WTC11 (cell line): Measurements from ENCODE around the gene CFAP20DC. TPM values are rescaled to one million over a fixed set of nuclear protein-coding genes. Genes with fewer than 3 reads are reported as not detected.

Experiments used
- ATAC-seq: fragments of 200-7000 bp; cut with Tn5 transposase; 2 replicates; pipeline ENCODE4 v1.10.0; 2021; ENCODE audit warnings: mild to moderate bottlenecking, moderate library complexity
- CTCF ChIA-PET: fragments of 300-600 bp; sonication (Branson Sonifier 250); formaldehyde crosslinking; loops from one replicate; lab custom pipeline; 2021; ENCODE audit warnings: antibody characterized with exemption; lab: Charles Lee
- POLR2A ChIA-PET: fragments of 350-600 bp; sonication (Branson Sonifier 250); formaldehyde crosslinking; loops from one replicate; lab custom pipeline; 2021; ENCODE audit warnings: antibody characterized with exemption; lab: Charles Lee
- DNase-seq: peaks from one replicate; pipeline ENCODE4 v3.0.0; 2021; ENCODE audit warnings: low spot score
- H3K27ac Mint-ChIP-seq: 2 replicates; pipeline ENCODE4 v1.8.0; 2021; ENCODE audit warnings: mixed read lengths
- H3K27me3 Mint-ChIP-seq: 2 replicates; pipeline ENCODE4 v1.8.0; 2021; ENCODE audit warnings: low read depth, mild to moderate bottlenecking, moderate library complexity, mixed read lengths
- H3K36me3 Mint-ChIP-seq: 2 replicates; pipeline ENCODE4 v1.8.0; 2021; ENCODE audit warnings: mixed read lengths
- H3K4me1 Mint-ChIP-seq: 2 replicates; pipeline ENCODE4 v1.8.0; 2022; ENCODE audit warnings: mixed read lengths
- H3K4me3 Mint-ChIP-seq: 2 replicates; pipeline ENCODE4 v1.8.0; 2021; ENCODE audit warnings: mild to moderate bottlenecking, moderate library complexity, mixed read lengths
- H3K9me3 Mint-ChIP-seq: 2 replicates; pipeline ENCODE4 v1.8.0; 2021; ENCODE audit warnings: mixed read lengths
- CREB1 ChIP-seq: sonication (generic); formaldehyde crosslinking; IDR thresholded peaks from 2 replicates; pipeline ENCODE4 v1.8.0; 2023; ENCODE audit warnings: mild to moderate bottlenecking, missing genetic modification reagents
- ESRRA ChIP-seq: sonication (generic); formaldehyde crosslinking; IDR thresholded peaks from 2 replicates; pipeline ENCODE4 v1.8.1; 2022; ENCODE audit warnings: mild to moderate bottlenecking, missing genetic modification reagents, borderline replicate concordance
- GRHL2 ChIP-seq: fragments of 250-450 bp; sonication (Bioruptor Pico); IDR thresholded peaks from 2 replicates; pipeline ENCODE4 v1.8.0; 2022; ENCODE audit warnings: mild to moderate bottlenecking, moderate library complexity; ENCODE audit not compliant: insufficient replicate concordance, severe bottlenecking
- HMGA2 ChIP-seq: fragments of 250-450 bp; sonication (Bioruptor Pico); IDR thresholded peaks from 2 replicates; pipeline ENCODE4 v1.4.0; 2021; ENCODE audit warnings: mild to moderate bottlenecking, moderate library complexity
- IRF2 ChIP-seq: sonication (generic); formaldehyde crosslinking; IDR thresholded peaks from 2 replicates; pipeline ENCODE4 v1.8.0; 2022; ENCODE audit warnings: low read depth, missing genetic modification reagents, borderline replicate concordance
- JAZF1 ChIP-seq: fragments of 250-450 bp; sonication (Bioruptor Pico); IDR thresholded peaks from 2 replicates; pipeline ENCODE4 v1.9.0; 2021; ENCODE audit warnings: moderate library complexity, mild to moderate bottlenecking, inconsistent platforms
- NFE2L1 ChIP-seq: sonication (generic); formaldehyde crosslinking; IDR thresholded peaks from 2 replicates; pipeline ENCODE4 v1.8.1; 2023; ENCODE audit warnings: missing genetic modification reagents
- NFYB ChIP-seq: sonication (generic); formaldehyde crosslinking; conservative IDR thresholded peaks from 2 replicates; pipeline ENCODE4 v1.8.0; 2022; ENCODE audit warnings: low read depth, missing genetic modification reagents
- NR2C2 ChIP-seq: sonication (generic); formaldehyde crosslinking; IDR thresholded peaks from 2 replicates; pipeline ENCODE4 v1.8.0; 2022; ENCODE audit warnings: mild to moderate bottlenecking, missing genetic modification reagents
- SP1 ChIP-seq: sonication (generic); formaldehyde crosslinking; conservative IDR thresholded peaks from 2 replicates; pipeline ENCODE4 v1.8.1; 2022; ENCODE audit warnings: missing genetic modification reagents
- ZBTB21 ChIP-seq: sonication (generic); formaldehyde crosslinking; IDR thresholded peaks from 2 replicates; pipeline ENCODE4 v1.8.1; 2023; ENCODE audit warnings: mild to moderate bottlenecking, missing genetic modification reagents, borderline replicate concordance
- ZNF121 ChIP-seq: sonication (generic); formaldehyde crosslinking; IDR thresholded peaks from 2 replicates; pipeline ENCODE4 v1.8.0; 2023; ENCODE audit warnings: missing genetic modification reagents
- ZNF396 ChIP-seq: fragments of 250-450 bp; sonication (Bioruptor Pico); IDR thresholded peaks from 2 replicates; pipeline ENCODE4 v1.8.0; 2021; ENCODE audit warnings: mild to moderate bottlenecking, moderate library complexity, borderline replicate concordance
- ZNF423 ChIP-seq: fragments of 250-450 bp; sonication (Bioruptor Pico); IDR thresholded peaks from 2 replicates; pipeline ENCODE4 v2.1.2; 2022; ENCODE audit warnings: mild to moderate bottlenecking, moderate library complexity
- total RNA-seq: library from RNA; stranded (reverse); gene quantifications from 3 replicates; pipeline ENCODE4 v1.2.3, GENCODE V29; 2021
- TF ChIP-seq, protein P1 (sequence below): sonication (generic); formaldehyde crosslinking; IDR thresholded peaks from 2 replicates; pipeline ENCODE4 v1.8.1; 2023; ENCODE audit warnings: mild to moderate bottlenecking, missing genetic modification reagents, borderline replicate concordance
- TF ChIP-seq, protein P2 (sequence below): sonication (generic); formaldehyde crosslinking; IDR thresholded peaks from 2 replicates; pipeline ENCODE4 v1.8.0; 2022; ENCODE audit warnings: mild to moderate bottlenecking, missing genetic modification reagents
- TF ChIP-seq, protein P3 (sequence below): sonication (generic); formaldehyde crosslinking; IDR thresholded peaks from 2 replicates; pipeline ENCODE4 v1.8.1; 2023; ENCODE audit warnings: mild to moderate bottlenecking, missing genetic modification reagents, moderate library complexity
- TF ChIP-seq, protein P4 (sequence below): sonication (generic); formaldehyde crosslinking; conservative IDR thresholded peaks from 2 replicates; pipeline ENCODE4 v1.8.1; 2022; ENCODE audit warnings: mild to moderate bottlenecking, missing genetic modification reagents
- TF ChIP-seq, protein P5 (sequence below): sonication (generic); formaldehyde crosslinking; IDR thresholded peaks from 2 replicates; pipeline ENCODE4 v1.8.0; 2022; ENCODE audit warnings: mild to moderate bottlenecking, missing genetic modification reagents
- TF ChIP-seq, protein P6 (sequence below): sonication (generic); formaldehyde crosslinking; IDR thresholded peaks from 2 replicates; pipeline ENCODE4 v1.8.1; 2022; ENCODE audit warnings: mild to moderate bottlenecking, moderate library complexity, missing genetic modification reagents
- TF ChIP-seq, protein P7 (sequence below): sonication (generic); formaldehyde crosslinking; IDR thresholded peaks from 2 replicates; pipeline ENCODE4 v1.8.0; 2022; ENCODE audit warnings: mild to moderate bottlenecking, missing genetic modification reagents

Gene CFAP20DC
- total RNA-seq, 1 experiment from 2014 or later = 4.9 TPM

DNA sequence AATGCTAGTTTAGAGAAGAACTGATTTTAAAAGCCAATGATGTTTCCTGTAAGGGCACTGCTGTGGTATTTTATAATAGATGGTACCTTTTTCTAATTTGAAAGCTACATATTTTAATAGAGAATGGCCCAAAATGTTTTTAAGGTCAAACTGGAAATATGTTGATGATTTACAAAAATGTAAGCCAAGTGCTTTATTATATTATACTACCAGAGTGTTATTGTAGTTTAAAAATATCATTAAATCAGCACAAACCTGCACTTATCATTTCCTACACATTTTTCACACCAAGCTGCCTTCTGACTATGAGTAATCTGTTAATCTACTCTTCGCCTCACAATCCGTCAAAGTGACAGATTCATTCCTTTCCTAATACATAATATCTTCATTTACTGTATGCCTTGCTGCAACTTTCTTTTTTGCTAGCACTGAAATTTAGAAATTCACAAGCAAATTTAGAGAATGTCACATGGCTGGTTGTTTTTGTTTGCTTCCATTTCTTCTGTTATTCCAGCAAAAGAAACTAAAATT is 256.8 kb downstream of the CFAP20DC start:
- Mint-ChIP-seq H3K9me3 (peaks cover 7% of the 10 kb centered on the region), H3K27me3 (no peaks in the 10 kb centered on the region; the same call in 1 of the 2 replicates), H3K36me3 (peaks cover 7% of the 10 kb centered on the region), H3K27ac (no peak overlapping the region), H3K4me3 (no peak overlapping the region), H3K4me1 (peaks cover 40% of the 10 kb centered on the region)
- ATAC-seq = no peak
- TF ChIP-seq ZNF396 (CRISPR knock-in tag) (no peak), ESRRA (CRISPR knock-in tag) (no peak), ZNF121 (CRISPR knock-in tag) (no peak), NFYB (CRISPR knock-in tag) (no peak), HMGA2 (CRISPR knock-in tag) (no peak), JAZF1 (CRISPR knock-in tag) (no peak)
- TF ChIP-seq, protein P1, sequence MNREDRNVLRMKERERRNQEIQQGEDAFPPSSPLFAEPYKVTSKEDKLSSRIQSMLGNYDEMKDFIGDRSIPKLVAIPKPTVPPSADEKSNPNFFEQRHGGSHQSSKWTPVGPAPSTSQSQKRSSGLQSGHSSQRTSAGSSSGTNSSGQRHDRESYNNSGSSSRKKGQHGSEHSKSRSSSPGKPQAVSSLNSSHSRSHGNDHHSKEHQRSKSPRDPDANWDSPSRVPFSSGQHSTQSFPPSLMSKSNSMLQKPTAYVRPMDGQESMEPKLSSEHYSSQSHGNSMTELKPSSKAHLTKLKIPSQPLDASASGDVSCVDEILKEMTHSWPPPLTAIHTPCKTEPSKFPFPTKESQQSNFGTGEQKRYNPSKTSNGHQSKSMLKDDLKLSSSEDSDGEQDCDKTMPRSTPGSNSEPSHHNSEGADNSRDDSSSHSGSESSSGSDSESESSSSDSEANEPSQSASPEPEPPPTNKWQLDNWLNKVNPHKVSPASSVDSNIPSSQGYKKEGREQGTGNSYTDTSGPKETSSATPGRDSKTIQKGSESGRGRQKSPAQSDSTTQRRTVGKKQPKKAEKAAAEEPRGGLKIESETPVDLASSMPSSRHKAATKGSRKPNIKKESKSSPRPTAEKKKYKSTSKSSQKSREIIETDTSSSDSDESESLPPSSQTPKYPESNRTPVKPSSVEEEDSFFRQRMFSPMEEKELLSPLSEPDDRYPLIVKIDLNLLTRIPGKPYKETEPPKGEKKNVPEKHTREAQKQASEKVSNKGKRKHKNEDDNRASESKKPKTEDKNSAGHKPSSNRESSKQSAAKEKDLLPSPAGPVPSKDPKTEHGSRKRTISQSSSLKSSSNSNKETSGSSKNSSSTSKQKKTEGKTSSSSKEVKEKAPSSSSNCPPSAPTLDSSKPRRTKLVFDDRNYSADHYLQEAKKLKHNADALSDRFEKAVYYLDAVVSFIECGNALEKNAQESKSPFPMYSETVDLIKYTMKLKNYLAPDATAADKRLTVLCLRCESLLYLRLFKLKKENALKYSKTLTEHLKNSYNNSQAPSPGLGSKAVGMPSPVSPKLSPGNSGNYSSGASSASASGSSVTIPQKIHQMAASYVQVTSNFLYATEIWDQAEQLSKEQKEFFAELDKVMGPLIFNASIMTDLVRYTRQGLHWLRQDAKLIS (CRISPR knock-in tag) = no peak
- TF ChIP-seq, protein P2, sequence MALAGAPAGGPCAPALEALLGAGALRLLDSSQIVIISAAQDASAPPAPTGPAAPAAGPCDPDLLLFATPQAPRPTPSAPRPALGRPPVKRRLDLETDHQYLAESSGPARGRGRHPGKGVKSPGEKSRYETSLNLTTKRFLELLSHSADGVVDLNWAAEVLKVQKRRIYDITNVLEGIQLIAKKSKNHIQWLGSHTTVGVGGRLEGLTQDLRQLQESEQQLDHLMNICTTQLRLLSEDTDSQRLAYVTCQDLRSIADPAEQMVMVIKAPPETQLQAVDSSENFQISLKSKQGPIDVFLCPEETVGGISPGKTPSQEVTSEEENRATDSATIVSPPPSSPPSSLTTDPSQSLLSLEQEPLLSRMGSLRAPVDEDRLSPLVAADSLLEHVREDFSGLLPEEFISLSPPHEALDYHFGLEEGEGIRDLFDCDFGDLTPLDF = no peak
- TF ChIP-seq, protein P3, sequence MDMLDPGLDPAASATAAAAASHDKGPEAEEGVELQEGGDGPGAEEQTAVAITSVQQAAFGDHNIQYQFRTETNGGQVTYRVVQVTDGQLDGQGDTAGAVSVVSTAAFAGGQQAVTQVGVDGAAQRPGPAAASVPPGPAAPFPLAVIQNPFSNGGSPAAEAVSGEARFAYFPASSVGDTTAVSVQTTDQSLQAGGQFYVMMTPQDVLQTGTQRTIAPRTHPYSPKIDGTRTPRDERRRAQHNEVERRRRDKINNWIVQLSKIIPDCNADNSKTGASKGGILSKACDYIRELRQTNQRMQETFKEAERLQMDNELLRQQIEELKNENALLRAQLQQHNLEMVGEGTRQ (CRISPR knock-in tag) = no peak
- CTCF ChIA-PET = no interaction called here
- POLR2A ChIA-PET = no interaction called here
- no peak for DNase-seq

DNA sequence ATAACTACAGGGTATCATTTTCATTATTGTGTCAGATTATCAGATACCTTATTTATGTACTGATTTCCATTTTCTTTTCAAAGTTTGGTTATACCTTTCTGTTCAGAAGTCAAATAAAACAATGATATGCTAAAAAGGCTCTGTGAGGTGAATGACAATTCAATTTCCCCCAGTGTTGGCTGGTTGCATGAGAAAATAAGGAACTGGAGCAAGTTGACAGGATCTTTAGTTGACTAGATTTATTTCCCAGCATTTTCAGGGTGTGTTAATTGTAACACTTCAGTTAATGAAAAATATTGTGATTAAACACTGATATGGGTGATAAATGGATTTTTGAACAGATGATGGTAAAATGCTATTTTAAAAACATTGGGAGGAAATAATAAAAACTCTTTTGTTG is 260.4 kb downstream of the CFAP20DC start:
- DNase-seq = no peak
- Mint-ChIP-seq H3K36me3 (peaks cover 9% of the 10 kb centered on the region), H3K4me3 (no peak overlapping the region), H3K27me3 (no peaks in the 10 kb centered on the region; the same call in 1 of the 2 replicates), H3K9me3 (peaks cover 7% of the 10 kb centered on the region), H3K4me1 (peaks cover 43% of the 10 kb centered on the region), H3K27ac (no peak overlapping the region)
- ChIA-PET POLR2A (no interaction called here), CTCF (no interaction called here)
- TF ChIP-seq IRF2 (no peak), CREB1 (CRISPR knock-in tag) (no peak)
- TF ChIP-seq, protein P4, sequence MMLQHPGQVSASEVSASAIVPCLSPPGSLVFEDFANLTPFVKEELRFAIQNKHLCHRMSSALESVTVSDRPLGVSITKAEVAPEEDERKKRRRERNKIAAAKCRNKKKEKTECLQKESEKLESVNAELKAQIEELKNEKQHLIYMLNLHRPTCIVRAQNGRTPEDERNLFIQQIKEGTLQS (CRISPR knock-in tag) = no peak
- no peak for ATAC-seq

DNA sequence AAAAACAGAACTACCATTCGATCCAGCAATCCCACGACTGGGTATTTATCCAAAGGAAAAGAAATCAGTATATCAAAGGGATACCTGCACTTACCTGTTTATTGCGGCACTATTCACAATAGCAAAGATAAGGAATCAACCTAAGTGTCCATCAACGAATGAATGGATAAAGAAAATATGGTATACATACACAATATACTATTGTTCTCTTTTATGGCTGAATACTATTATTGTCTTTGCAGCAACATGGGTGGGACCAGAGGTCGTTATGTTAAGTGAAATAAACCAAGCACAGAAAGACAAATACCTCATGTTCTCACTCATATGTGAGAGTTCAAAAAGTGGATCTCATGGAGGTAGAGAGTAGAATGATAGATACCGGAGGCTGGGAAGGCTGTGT is 264.9 kb downstream of the CFAP20DC start:
- Mint-ChIP-seq H3K4me1 (peaks cover 28% of the 10 kb centered on the region), H3K9me3 (peaks cover 17% of the 10 kb centered on the region), H3K4me3 (no peak overlapping the region), H3K27ac (no peak overlapping the region), H3K27me3 (no peaks in the 10 kb centered on the region), H3K36me3 (peaks cover 15% of the 10 kb centered on the region)
- DNase-seq (no peak), ATAC-seq (no peak)
- ChIA-PET CTCF (no interaction called here), POLR2A (no interaction called here)
- TF ChIP-seq ZBTB21 (CRISPR knock-in tag) (no peak), ZNF423 (CRISPR knock-in tag) (no peak), GRHL2 (no peak), SP1 (CRISPR knock-in tag) (no peak), NFE2L1 (CRISPR knock-in tag) (no peak), NR2C2 (CRISPR knock-in tag) (no peak)
- TF ChIP-seq, protein P5, sequence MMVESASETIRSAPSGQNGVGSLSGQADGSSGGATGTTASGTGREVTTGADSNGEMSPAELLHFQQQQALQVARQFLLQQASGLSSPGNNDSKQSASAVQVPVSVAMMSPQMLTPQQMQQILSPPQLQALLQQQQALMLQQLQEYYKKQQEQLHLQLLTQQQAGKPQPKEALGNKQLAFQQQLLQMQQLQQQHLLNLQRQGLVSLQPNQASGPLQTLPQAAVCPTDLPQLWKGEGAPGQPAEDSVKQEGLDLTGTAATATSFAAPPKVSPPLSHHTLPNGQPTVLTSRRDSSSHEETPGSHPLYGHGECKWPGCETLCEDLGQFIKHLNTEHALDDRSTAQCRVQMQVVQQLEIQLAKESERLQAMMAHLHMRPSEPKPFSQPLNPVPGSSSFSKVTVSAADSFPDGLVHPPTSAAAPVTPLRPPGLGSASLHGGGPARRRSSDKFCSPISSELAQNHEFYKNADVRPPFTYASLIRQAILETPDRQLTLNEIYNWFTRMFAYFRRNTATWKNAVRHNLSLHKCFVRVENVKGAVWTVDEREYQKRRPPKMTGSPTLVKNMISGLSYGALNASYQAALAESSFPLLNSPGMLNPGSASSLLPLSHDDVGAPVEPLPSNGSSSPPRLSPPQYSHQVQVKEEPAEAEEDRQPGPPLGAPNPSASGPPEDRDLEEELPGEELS (CRISPR knock-in tag) = no peak
- TF ChIP-seq, protein P6, sequence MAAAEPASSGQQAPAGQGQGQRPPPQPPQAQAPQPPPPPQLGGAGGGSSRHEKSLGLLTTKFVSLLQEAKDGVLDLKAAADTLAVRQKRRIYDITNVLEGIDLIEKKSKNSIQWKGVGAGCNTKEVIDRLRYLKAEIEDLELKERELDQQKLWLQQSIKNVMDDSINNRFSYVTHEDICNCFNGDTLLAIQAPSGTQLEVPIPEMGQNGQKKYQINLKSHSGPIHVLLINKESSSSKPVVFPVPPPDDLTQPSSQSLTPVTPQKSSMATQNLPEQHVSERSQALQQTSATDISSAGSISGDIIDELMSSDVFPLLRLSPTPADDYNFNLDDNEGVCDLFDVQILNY (CRISPR knock-in tag) = no peak
- TF ChIP-seq, protein P7, sequence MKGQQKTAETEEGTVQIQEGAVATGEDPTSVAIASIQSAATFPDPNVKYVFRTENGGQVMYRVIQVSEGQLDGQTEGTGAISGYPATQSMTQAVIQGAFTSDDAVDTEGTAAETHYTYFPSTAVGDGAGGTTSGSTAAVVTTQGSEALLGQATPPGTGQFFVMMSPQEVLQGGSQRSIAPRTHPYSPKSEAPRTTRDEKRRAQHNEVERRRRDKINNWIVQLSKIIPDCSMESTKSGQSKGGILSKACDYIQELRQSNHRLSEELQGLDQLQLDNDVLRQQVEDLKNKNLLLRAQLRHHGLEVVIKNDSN (CRISPR knock-in tag) = no peak
- TF ChIP-seq, protein P2 = no peak
